ENCODE results near the gene TOE1. TPM values are rescaled to one million over a fixed set of nuclear protein-coding genes. Genes with fewer than 3 reads are reported as not detected.

Gene TOE1
- total RNA-seq, 1 donor from 2014 or later, result 28.8 TPM

DNA sequence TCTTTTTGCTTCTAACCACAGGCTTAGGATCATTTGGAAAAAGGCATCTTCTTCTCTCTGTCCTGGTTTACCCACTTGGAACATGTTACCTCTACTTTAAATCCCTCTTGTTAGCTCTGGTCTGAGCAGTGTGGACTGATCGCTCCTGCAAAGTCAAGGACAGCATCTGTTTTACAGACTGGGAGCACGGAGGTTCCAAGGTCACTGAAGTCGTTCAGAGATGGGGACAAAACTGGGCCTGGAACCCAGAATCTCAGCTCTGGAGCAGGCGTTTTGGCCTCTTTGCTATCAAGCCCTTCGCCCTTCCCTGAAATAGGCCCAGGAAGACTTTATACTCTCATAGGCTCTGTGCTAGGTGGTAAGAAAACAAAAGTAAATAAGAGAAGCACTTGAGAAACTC, 11.5 kb downstream of the TOE1 start:
- Mint-ChIP-seq H3K4me1 (peaks cover 15% of the 10 kb centered on the region), H3K9me3 (no peaks in the 10 kb centered on the region), H3K27ac (ENCODE audit: unreplicated experiment) (no peak overlapping the region), H3K27me3 (ENCODE audit: low read depth) (no peaks in the 10 kb centered on the region), H3K4me3 (no peak overlapping the region), H3K36me3 (ENCODE audit: low read depth) (no peaks in the 10 kb centered on the region)
- TF ChIP-seq, protein P1, sequence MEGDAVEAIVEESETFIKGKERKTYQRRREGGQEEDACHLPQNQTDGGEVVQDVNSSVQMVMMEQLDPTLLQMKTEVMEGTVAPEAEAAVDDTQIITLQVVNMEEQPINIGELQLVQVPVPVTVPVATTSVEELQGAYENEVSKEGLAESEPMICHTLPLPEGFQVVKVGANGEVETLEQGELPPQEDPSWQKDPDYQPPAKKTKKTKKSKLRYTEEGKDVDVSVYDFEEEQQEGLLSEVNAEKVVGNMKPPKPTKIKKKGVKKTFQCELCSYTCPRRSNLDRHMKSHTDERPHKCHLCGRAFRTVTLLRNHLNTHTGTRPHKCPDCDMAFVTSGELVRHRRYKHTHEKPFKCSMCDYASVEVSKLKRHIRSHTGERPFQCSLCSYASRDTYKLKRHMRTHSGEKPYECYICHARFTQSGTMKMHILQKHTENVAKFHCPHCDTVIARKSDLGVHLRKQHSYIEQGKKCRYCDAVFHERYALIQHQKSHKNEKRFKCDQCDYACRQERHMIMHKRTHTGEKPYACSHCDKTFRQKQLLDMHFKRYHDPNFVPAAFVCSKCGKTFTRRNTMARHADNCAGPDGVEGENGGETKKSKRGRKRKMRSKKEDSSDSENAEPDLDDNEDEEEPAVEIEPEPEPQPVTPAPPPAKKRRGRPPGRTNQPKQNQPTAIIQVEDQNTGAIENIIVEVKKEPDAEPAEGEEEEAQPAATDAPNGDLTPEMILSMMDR (conservative IDR thresholded peaks at IDR 0.05), result no peak
- no peak for DNase-seq (ENCODE audit: low read depth, low spot score)

- no peak for DNase-seq (ENCODE audit: low read depth, low spot score)
- no peaks in the 10 kb centered on the region for H3K36me3 Mint-ChIP-seq (ENCODE audit: low read depth)
- no peaks in the 10 kb centered on the region for H3K9me3 Mint-ChIP-seq
- TF ChIP-seq, protein P1 (conservative IDR thresholded peaks at IDR 0.05), result no peak
- H3K4me1 Mint-ChIP-seq, result peaks cover 8% of the 10 kb centered on the region
- no peaks in the 10 kb centered on the region for H3K27me3 Mint-ChIP-seq (ENCODE audit: low read depth)
- H3K27ac Mint-ChIP-seq (ENCODE audit: unreplicated experiment), result no peak overlapping the region
- no peak overlapping the region for H3K4me3 Mint-ChIP-seq
Measured at GRCh38 chr1:45353685-45354084, 13.7 kb downstream of the TOE1 start.

- H3K4me1 Mint-ChIP-seq, result peaks cover 1% of the 10 kb centered on the region
- no peaks in the 10 kb centered on the region for H3K27me3 Mint-ChIP-seq (ENCODE audit: low read depth)
- no peak for DNase-seq (ENCODE audit: low read depth, low spot score)
- TF ChIP-seq, protein P1 (conservative IDR thresholded peaks at IDR 0.05), result no peak
- no peak overlapping the region for H3K4me3 Mint-ChIP-seq
- H3K36me3 Mint-ChIP-seq (ENCODE audit: low read depth), result no peaks in the 10 kb centered on the region
- no peaks in the 10 kb centered on the region for H3K9me3 Mint-ChIP-seq
- H3K27ac Mint-ChIP-seq (ENCODE audit: unreplicated experiment), result no peak overlapping the region
Measured at GRCh38 chr1:45354838-45355237, 14.9 kb downstream of the TOE1 start.

DNA sequence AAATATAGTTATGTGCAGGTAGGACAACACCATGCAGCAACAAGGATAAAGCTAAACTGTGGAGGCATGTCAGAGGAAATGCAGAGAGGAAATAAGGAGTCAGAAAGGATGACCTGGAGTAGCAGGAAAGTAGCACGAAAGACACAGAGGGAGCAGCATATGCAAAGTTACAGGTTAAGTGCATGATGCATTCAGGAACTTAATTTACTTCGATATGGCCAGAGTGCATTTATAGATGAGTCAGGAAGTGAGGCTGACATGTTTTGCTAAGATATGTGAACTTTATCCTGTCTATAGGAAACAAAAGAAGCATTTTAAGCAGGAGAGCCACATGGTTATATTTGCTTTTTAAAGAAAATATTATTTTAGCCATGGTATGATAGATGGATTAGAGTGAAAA, 15.7 kb downstream of the TOE1 start:
- no peak for DNase-seq (ENCODE audit: low read depth, low spot score)
- no peaks in the 10 kb centered on the region for H3K27me3 Mint-ChIP-seq (ENCODE audit: low read depth)
- H3K4me1 Mint-ChIP-seq, result peaks cover 4% of the 10 kb centered on the region
- H3K9me3 Mint-ChIP-seq, result no peaks in the 10 kb centered on the region
- H3K27ac Mint-ChIP-seq (ENCODE audit: unreplicated experiment), result no peak overlapping the region
- no peaks in the 10 kb centered on the region for H3K36me3 Mint-ChIP-seq (ENCODE audit: low read depth)
- no peak overlapping the region for H3K4me3 Mint-ChIP-seq
- TF ChIP-seq, protein P1 (conservative IDR thresholded peaks at IDR 0.05), result no peak

- peaks cover 4% of the 10 kb centered on the region for H3K4me1 Mint-ChIP-seq
- DNase-seq (ENCODE audit: low read depth, low spot score), result no peak
- H3K4me3 Mint-ChIP-seq, result no peak overlapping the region
- no peaks in the 10 kb centered on the region for H3K9me3 Mint-ChIP-seq
- H3K27me3 Mint-ChIP-seq (ENCODE audit: low read depth), result no peaks in the 10 kb centered on the region
- H3K27ac Mint-ChIP-seq (ENCODE audit: unreplicated experiment), result no peak overlapping the region
- TF ChIP-seq, protein P1 (conservative IDR thresholded peaks at IDR 0.05), result no peak
- H3K36me3 Mint-ChIP-seq (ENCODE audit: low read depth), result no peaks in the 10 kb centered on the region
Measured at GRCh38 chr1:45356186-45356585, 16.2 kb downstream of the TOE1 start.
